Neural cell (in vitro differentiated cells): ENCODE data around the gene NSUN3. TPM values are rescaled to one million over a fixed set of nuclear protein-coding genes. Genes with fewer than 3 reads are reported as not detected.
A peak's percentile ranks its signal among the peaks of the same experiment; 100 is the strongest.

ENCODE experiments used
- H2AFZ ChIP-seq: fragments of 200-600, 300-800 bp; sonication (generic), shearing (Covaris generic); 2 replicates; pipeline ENCODE4 v1.6.0; 2014; ENCODE audit warnings: low read depth, mild to moderate bottlenecking, antibody characterized with exemption, low read length, moderate library complexity
- H3F3A ChIP-seq: fragments of 200-600 bp; shearing (Covaris generic); 2 replicates; pipeline ENCODE4 v1.6.1; 2016; ENCODE audit warnings: mild to moderate bottlenecking, moderate library complexity, mixed read lengths, antibody characterized with exemption, low read length; ENCODE audit not compliant: insufficient read depth, poor library complexity, severe bottlenecking
- H3K27ac ChIP-seq: fragments of 200-600, 300-800 bp; sonication (generic), shearing (Covaris generic); 2 replicates; pipeline ENCODE4 v1.5.1; 2014; ENCODE audit warnings: mild to moderate bottlenecking, low read length, moderate library complexity
- H3K27me3 ChIP-seq: fragments of 300-800, 200-600 bp; sonication (generic), shearing (Covaris generic); 2 replicates; pipeline ENCODE4 v1.6.0; 2014; ENCODE audit warnings: mild to moderate bottlenecking, low read depth, low read length, moderate library complexity; ENCODE audit not compliant: insufficient read depth
- H3K36me3 ChIP-seq: fragments of 300-800, 200-600 bp; sonication (generic), shearing (Covaris generic); 2 replicates; pipeline ENCODE4 v1.5.1; 2014; ENCODE audit warnings: mild to moderate bottlenecking, antibody characterized with exemption, low read length, moderate library complexity; ENCODE audit not compliant: insufficient read depth
- H3K4me2 ChIP-seq: fragments of 300-800, 200-600 bp; sonication (generic), shearing (Covaris generic); 2 replicates; pipeline ENCODE4 v1.6.0; 2014; ENCODE audit warnings: mild to moderate bottlenecking, low read length
- H3K4me3 ChIP-seq: fragments of 300-800, 200-600 bp; sonication (generic), shearing (Covaris generic); 2 replicates; pipeline ENCODE4 v1.5.1; 2014; ENCODE audit warnings: mild to moderate bottlenecking, low read length, moderate library complexity
- H3K79me2 ChIP-seq: fragments of 200-600 bp; shearing (Covaris generic); replicated peaks from 2 replicates; pipeline ENCODE4 v1.6.0; 2014; ENCODE audit warnings: mild to moderate bottlenecking, low read length, moderate library complexity; ENCODE audit not compliant: insufficient read depth
- H3K9ac ChIP-seq: fragments of 300-800, 200-600 bp; sonication (generic), shearing (Covaris generic); 2 replicates; pipeline ENCODE4 v1.6.1; 2016; ENCODE audit warnings: mild to moderate bottlenecking, low read length, mixed read lengths
- H3K9me2 ChIP-seq: fragments of 200-600 bp; shearing (Covaris generic); 2 replicates; pipeline ENCODE4 v1.6.1; 2016; ENCODE audit warnings: mild to moderate bottlenecking, low read length, mixed read lengths; ENCODE audit not compliant: insufficient read depth
- H3K9me3 ChIP-seq: fragments of 200-600, 300-800 bp; sonication (generic), shearing (Covaris generic); 2 replicates; pipeline ENCODE4 v1.6.1; 2016; ENCODE audit warnings: mild to moderate bottlenecking, mixed run types, low read length, moderate library complexity, mixed read lengths
- H4K20me1 ChIP-seq: fragments of 200-600 bp; shearing (Covaris generic); 2 replicates; pipeline ENCODE4 v1.6.1; 2016; ENCODE audit warnings: mild to moderate bottlenecking, mixed run types; ENCODE audit not compliant: insufficient read depth
- CTCF ChIP-seq: fragments of 450-650 bp; IDR thresholded peaks from 2 replicates; pipeline ENCODE4 v1.5.1; 2014; ENCODE audit warnings: antibody characterized with exemption, mild to moderate bottlenecking, moderate library complexity; ENCODE audit not compliant: poor library complexity, severe bottlenecking
- EP300 ChIP-seq: fragments of 450-650 bp; conservative IDR thresholded peaks from 2 replicates; pipeline ENCODE4 v1.6.1; 2014; ENCODE audit warnings: antibody characterized with exemption, mild to moderate bottlenecking, moderate library complexity; ENCODE audit not compliant: poor library complexity, severe bottlenecking
- EZH2 ChIP-seq: fragments of 200-600, 300-800 bp; shearing (Covaris generic), sonication (generic); IDR thresholded peaks from 2 replicates; pipeline ENCODE4 v1.6.1; 2014; ENCODE audit warnings: antibody characterized with exemption, low read length, borderline replicate concordance, mild to moderate bottlenecking; ENCODE audit not compliant: insufficient read depth, poor library complexity, severe bottlenecking
- MXI1 ChIP-seq: fragments of 450-650 bp; conservative IDR thresholded peaks from 2 replicates; pipeline ENCODE4 v1.6.1; 2014; ENCODE audit warnings: antibody characterized with exemption, mild to moderate bottlenecking; ENCODE audit not compliant: poor library complexity, severe bottlenecking
- POLR2AphosphoS5 ChIP-seq: IDR thresholded peaks from 2 replicates; pipeline ENCODE4 v1.6.1; 2012
- RAD21 ChIP-seq: fragments of 450-650 bp; conservative IDR thresholded peaks from 2 replicates; pipeline ENCODE4 v1.6.1; 2014; ENCODE audit warnings: antibody characterized with exemption, mild to moderate bottlenecking, moderate library complexity
- REST ChIP-seq: IDR thresholded peaks from 2 replicates; pipeline ENCODE4 v1.6.1; 2012; ENCODE audit warnings: borderline replicate concordance
- SMC3 ChIP-seq: fragments of 450-650 bp; conservative IDR thresholded peaks from 2 replicates; pipeline ENCODE4 v1.6.1; 2014; ENCODE audit warnings: antibody characterized with exemption, mild to moderate bottlenecking, moderate library complexity; ENCODE audit not compliant: poor library complexity
- TAF1 ChIP-seq: IDR thresholded peaks from 2 replicates; pipeline ENCODE4 v1.6.1; 2012; ENCODE audit warnings: low read depth
- polyA plus RNA-seq: library from polyadenylated mRNA; depleted of rRNA; stranded (reverse); fragments of >200 nt; gene quantifications from 2 replicates; pipeline ENCODE4 v1.2.3, GENCODE V29; 2014

Gene NSUN3
- polyA plus RNA-seq, 1 donor from 2014 or later, result 10.8 TPM

GRCh38 chr3:94066506-94067500 is 3.9 kb downstream of the NSUN3 start:
- H3K27me3 ChIP-seq, result no peaks in the 10 kb centered on the region
- H3K79me2 ChIP-seq, result peaks cover 34% of the 10 kb centered on the region
- peak overlapping the region; percentile 73 for H3K4me3 ChIP-seq
- no peaks in the 10 kb centered on the region for H3K9me2 ChIP-seq
- no peak for TF ChIP-seq EP300
- no peak for TF ChIP-seq REST
- no peak for TF ChIP-seq CTCF
- no peak for TF ChIP-seq RAD21
- no peak for TF ChIP-seq EZH2
- no peak for TF ChIP-seq TAF1
- no peak for TF ChIP-seq SMC3
- H3K9ac ChIP-seq, result no peak overlapping the region
- H3K9me3 ChIP-seq, result no peaks in the 10 kb centered on the region
- no peak overlapping the region for H3K4me2 ChIP-seq
- H3K36me3 ChIP-seq, result peaks cover 6% of the 10 kb centered on the region
- H3K27ac ChIP-seq, result no peak overlapping the region
- H3F3A ChIP-seq, result no peaks in the 10 kb centered on the region
- H2AFZ ChIP-seq, result no peak overlapping the region
- no peaks in the 10 kb centered on the region for H4K20me1 ChIP-seq

- peaks cover 6% of the 10 kb centered on the region for H3K36me3 ChIP-seq
- H3K27ac ChIP-seq, result no peak overlapping the region
- TF ChIP-seq POLR2AphosphoS5, result no peak
- no peak for TF ChIP-seq EZH2
- TF ChIP-seq EP300, result no peak
- no peak for TF ChIP-seq MXI1
- TF ChIP-seq SMC3, result peak; percentile 63
- peak; percentile 68 for TF ChIP-seq RAD21
- TF ChIP-seq CTCF, result peak; percentile 70
- no peak for TF ChIP-seq REST
- no peak for TF ChIP-seq TAF1
- H3K4me3 ChIP-seq, result no peak overlapping the region
- no peak overlapping the region for H3K9ac ChIP-seq
- no peaks in the 10 kb centered on the region for H3K9me2 ChIP-seq
- no peaks in the 10 kb centered on the region for H3K9me3 ChIP-seq
- H3F3A ChIP-seq, result no peaks in the 10 kb centered on the region
- H4K20me1 ChIP-seq, result no peaks in the 10 kb centered on the region
- H3K79me2 ChIP-seq, result peaks cover 25% of the 10 kb centered on the region
- H3K27me3 ChIP-seq, result no peaks in the 10 kb centered on the region
- no peak overlapping the region for H3K4me2 ChIP-seq
- H2AFZ ChIP-seq, result no peak overlapping the region
These were observed 6.4 kb downstream of the NSUN3 start for GRCh38 chr3:94069194-94069813.
